Hepatocyte (in vitro differentiated cells): ENCODE results near the gene FXYD6. TPM values are rescaled to one million over a fixed set of nuclear protein-coding genes. Genes with fewer than 3 reads are reported as not detected.

ENCODE experiments used
- DNase-seq: peaks from one replicate; pipeline ENCODE4 v3.0.0-alpha.2; 2016; ENCODE audit warnings: low spot score
- H2AFZ ChIP-seq: fragments of 200-600 bp; sonication (generic); 2 replicates; pipeline ENCODE4 v1.6.0; 2016; ENCODE audit warnings: antibody characterized with exemption, mild to moderate bottlenecking
- H3K27ac ChIP-seq: fragments of 200-600 bp; sonication (generic); 2 replicates; pipeline ENCODE4 v1.5.1; 2016; ENCODE audit warnings: mild to moderate bottlenecking
- H3K27me3 ChIP-seq: fragments of 200-600 bp; sonication (generic); 2 replicates; pipeline ENCODE4 v1.6.1; 2016
- H3K36me3 ChIP-seq: fragments of 200-600 bp; sonication (generic); replicated peaks from 2 replicates; pipeline ENCODE4 v1.5.1; 2016; ENCODE audit warnings: low read depth; ENCODE audit not compliant: insufficient read depth
- H3K4me1 ChIP-seq: fragments of 200-600 bp; sonication (generic); 2 replicates; pipeline ENCODE4 v1.5.1; 2016; ENCODE audit warnings: mild to moderate bottlenecking, moderate library complexity; ENCODE audit not compliant: insufficient read depth
- H3K4me2 ChIP-seq: fragments of 200-600 bp; sonication (generic); 2 replicates; pipeline ENCODE4 v1.6.0; 2016
- H3K4me3 ChIP-seq: fragments of 200-600 bp; sonication (generic); 2 replicates; pipeline ENCODE4 v1.5.1; 2016; ENCODE audit warnings: mild to moderate bottlenecking
- H3K79me2 ChIP-seq: fragments of 200-600 bp; sonication (generic); 2 replicates; pipeline ENCODE4 v1.6.0; 2017; ENCODE audit warnings: mild to moderate bottlenecking
- H3K9me2 ChIP-seq: fragments of 200-600 bp; sonication (generic); replicated peaks from 2 replicates; pipeline ENCODE4 v1.6.0; 2017; ENCODE audit warnings: mild to moderate bottlenecking; ENCODE audit not compliant: insufficient read depth
- H3K9me3 ChIP-seq: fragments of 200-600 bp; sonication (generic); 2 replicates; pipeline ENCODE4 v1.5.1; 2016; ENCODE audit warnings: low read depth, mild to moderate bottlenecking
- H4K20me1 ChIP-seq: fragments of 200-600 bp; sonication (generic); 2 replicates; pipeline ENCODE4 v1.6.0; 2016; ENCODE audit warnings: mild to moderate bottlenecking; ENCODE audit not compliant: insufficient read depth, poor library complexity, severe bottlenecking
- EZH2 ChIP-seq: fragments of 200-600 bp; sonication (generic); IDR thresholded peaks from 2 replicates; pipeline ENCODE4 v1.6.1; 2016; ENCODE audit warnings: antibody characterized with exemption, mild to moderate bottlenecking, borderline replicate concordance
- EZH2phosphoT487 ChIP-seq: fragments of 200-600 bp; sonication (generic); IDR thresholded peaks from one replicate; pipeline ENCODE4 v1.6.1; 2018; ENCODE audit warnings: antibody characterized with exemption, mild to moderate bottlenecking, low read depth, moderate library complexity; ENCODE audit not compliant: unreplicated experiment, severe bottlenecking
- WGBS: methylation state at CpG from one replicate; pipeline ENCODE4 v1.1.6; 2016; ENCODE audit warnings: low lambda C conversion rate; ENCODE audit errors: missing lambda C conversion rate; 5-methylcytosine and 5-hydroxymethylcytosine counted together
- polyA plus RNA-seq: library from polyadenylated mRNA; unstranded; fragments of >200 nt; fragmentation: Nextera tagmentation; extraction: Ambion mirVana; gene quantifications from 2 replicates; pipeline ENCODE4 v1.2.1, GENCODE V29; 2016
- total RNA-seq: library from RNA; depleted of rRNA; stranded (reverse); fragments of >200 nt; gene quantifications from 2 replicates; pipeline ENCODE4 v1.2.3, GENCODE V29; 2014
- TF ChIP-seq, protein P1 (sequence below): fragments of 200-600 bp; sonication (generic); IDR thresholded peaks from 2 replicates; pipeline ENCODE4 v1.5.1; 2016; ENCODE audit warnings: antibody characterized with exemption, mild to moderate bottlenecking; ENCODE audit not compliant: poor library complexity

Gene FXYD6
- total and polyA plus RNA-seq, 2 experiments from 2014 or later, result 28.3 to 56.9 TPM

DNA sequence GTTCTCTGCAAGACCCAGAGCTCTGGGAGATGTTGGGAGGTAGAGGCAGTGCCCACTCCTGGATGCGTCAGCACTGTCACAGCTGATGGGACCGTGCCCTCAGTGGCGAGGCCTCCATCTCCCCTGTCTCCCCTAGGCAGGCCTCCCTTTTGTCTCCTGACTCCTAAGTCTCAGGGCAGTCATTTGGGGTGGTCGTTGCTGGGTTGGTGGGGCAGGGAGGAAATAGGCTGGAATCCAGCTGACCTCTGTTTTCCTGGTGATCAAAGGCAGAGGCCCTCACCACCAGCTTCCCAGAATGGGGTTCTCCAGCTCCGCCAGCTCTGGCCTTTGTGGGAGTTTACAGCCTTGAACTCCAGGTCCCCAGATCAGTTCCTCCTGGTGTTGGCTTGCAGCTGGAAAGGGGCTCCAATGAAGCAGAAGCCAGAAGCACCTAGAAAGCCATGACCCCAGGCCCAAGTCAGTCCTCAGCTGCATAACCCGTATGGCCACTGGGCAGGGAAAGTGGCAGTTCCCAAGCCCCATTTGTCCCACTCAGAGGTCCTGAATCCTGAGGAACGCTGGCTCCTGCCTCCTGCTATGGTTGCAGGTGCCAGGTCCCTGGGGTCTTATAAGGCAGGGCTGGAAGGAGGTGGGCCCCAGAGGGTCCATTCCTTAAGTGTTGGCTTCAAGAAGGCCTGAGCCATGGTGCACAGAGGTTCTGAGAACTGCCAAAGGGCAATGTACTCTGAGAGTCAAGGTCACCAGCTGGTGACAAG is 44.6 kb downstream of the FXYD6 start:
- Histone ChIP-seq H3K9me3 (no peaks in the 10 kb centered on the region), H2AFZ (no peak overlapping the region), H4K20me1 (no peaks in the 10 kb centered on the region), H3K4me3 (no peak overlapping the region), H3K9me2 (no peaks in the 10 kb centered on the region), H3K79me2 (no peaks in the 10 kb centered on the region), H3K4me2 (no peak overlapping the region), H3K27ac (no peak overlapping the region), H3K36me3 (no peaks in the 10 kb centered on the region), H3K27me3 (no peaks in the 10 kb centered on the region), H3K4me1 (peaks cover 29% of the 10 kb centered on the region)
- TF ChIP-seq EZH2, result no peak
- TF ChIP-seq, protein P1, sequence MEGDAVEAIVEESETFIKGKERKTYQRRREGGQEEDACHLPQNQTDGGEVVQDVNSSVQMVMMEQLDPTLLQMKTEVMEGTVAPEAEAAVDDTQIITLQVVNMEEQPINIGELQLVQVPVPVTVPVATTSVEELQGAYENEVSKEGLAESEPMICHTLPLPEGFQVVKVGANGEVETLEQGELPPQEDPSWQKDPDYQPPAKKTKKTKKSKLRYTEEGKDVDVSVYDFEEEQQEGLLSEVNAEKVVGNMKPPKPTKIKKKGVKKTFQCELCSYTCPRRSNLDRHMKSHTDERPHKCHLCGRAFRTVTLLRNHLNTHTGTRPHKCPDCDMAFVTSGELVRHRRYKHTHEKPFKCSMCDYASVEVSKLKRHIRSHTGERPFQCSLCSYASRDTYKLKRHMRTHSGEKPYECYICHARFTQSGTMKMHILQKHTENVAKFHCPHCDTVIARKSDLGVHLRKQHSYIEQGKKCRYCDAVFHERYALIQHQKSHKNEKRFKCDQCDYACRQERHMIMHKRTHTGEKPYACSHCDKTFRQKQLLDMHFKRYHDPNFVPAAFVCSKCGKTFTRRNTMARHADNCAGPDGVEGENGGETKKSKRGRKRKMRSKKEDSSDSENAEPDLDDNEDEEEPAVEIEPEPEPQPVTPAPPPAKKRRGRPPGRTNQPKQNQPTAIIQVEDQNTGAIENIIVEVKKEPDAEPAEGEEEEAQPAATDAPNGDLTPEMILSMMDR, result no peak
- no peak for TF ChIP-seq EZH2phosphoT487
- DNase-seq, result no peak
- WGBS, result 97% methylated on average over 7 of the region's 7 CpGs

DNA sequence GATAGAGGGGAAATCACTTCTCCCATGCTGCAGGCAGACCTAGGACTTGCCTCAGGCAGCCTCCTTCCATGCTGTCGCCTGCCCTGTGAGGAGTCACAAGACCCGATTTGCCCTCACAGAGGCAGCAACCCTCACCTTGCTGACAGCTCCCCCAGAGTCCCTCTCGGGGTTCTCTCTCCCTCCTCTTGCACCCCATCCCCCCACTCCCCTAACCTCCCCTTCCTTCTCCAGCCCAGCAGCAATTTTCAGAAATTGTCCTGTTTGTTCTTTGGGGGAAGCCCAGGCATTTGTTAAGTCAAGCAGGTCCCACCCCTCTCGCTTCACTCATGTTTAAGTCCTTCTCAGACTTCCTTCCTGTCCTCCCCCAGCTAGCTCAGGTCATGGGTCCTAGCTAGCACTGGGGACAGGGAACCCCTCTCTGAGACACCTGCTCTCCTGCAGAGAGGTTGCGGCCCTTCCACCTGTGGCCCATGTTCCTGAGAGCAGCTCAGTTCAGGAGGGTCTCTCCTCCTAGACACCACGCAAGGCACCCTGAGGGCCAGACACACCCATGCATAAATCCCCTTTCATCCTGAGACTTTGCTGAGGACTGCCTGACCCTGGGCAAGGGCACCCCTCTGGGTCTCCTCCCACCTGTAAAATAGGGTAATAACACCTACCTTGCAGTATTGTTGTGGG is 45.6 kb downstream of the FXYD6 start:
- Histone ChIP-seq H3K4me3 (no peak overlapping the region), H4K20me1 (no peaks in the 10 kb centered on the region), H3K36me3 (no peaks in the 10 kb centered on the region), H3K9me3 (no peaks in the 10 kb centered on the region), H3K4me2 (no peak overlapping the region), H3K9me2 (no peaks in the 10 kb centered on the region), H3K27me3 (no peaks in the 10 kb centered on the region), H3K27ac (peak overlapping the region; percentile 9), H2AFZ (no peak overlapping the region), H3K79me2 (no peaks in the 10 kb centered on the region), H3K4me1 (peaks cover 29% of the 10 kb centered on the region)
- no peak for DNase-seq
- WGBS, result 88% methylated on average over 3 of the region's 6 CpGs
- no peak for TF ChIP-seq EZH2
- TF ChIP-seq, protein P1, result no peak
- no peak for TF ChIP-seq EZH2phosphoT487

DNA sequence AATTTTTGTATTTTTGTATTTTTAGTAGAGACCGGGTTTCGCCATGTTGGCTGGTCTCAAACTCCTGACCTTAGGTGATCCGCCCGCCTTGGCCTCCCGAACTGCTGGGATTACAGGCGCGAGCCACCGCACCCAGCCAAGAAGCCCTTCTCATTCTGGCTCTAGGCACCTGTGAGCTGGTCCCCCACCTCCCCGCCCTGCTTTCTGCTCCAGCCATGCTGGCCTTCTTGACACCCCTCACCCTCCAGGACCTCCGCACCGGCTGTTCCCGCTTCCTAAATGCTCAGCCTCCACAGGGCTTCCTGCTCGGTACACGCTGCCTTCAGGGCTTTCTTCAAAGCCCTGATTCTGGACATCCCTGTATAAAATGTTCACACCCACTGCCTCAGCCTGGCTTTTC is 46.4 kb downstream of the FXYD6 start:
- H3K79me2 ChIP-seq, result no peaks in the 10 kb centered on the region
- 91% methylated on average over 13 of the region's 14 CpGs for whole genome bisulfite sequencing
- peaks cover 31% of the 10 kb centered on the region for H3K4me1 ChIP-seq
- no peaks in the 10 kb centered on the region for H3K36me3 ChIP-seq
- no peak overlapping the region for H3K4me2 ChIP-seq
- TF ChIP-seq, protein P1, result no peak
- TF ChIP-seq EZH2, result no peak
- TF ChIP-seq EZH2phosphoT487, result no peak
- no peak overlapping the region for H3K4me3 ChIP-seq
- H3K9me3 ChIP-seq, result no peaks in the 10 kb centered on the region
- H3K9me2 ChIP-seq, result no peaks in the 10 kb centered on the region
- H3K27me3 ChIP-seq, result no peaks in the 10 kb centered on the region
- H2AFZ ChIP-seq, result no peak overlapping the region
- DNase-seq, result no peak
- peak overlapping the region; percentile 9 for H3K27ac ChIP-seq
- no peaks in the 10 kb centered on the region for H4K20me1 ChIP-seq
